ENCODE results near the gene ANKRD13A. TPM values are rescaled to one million over a fixed set of nuclear protein-coding genes. Genes with fewer than 3 reads are reported as not detected.

The ANKRD13A gene
- polyA plus RNA-seq, 1 of the 3 experiments (the other 2 are of a cell fraction): 42.8 TPM

DNA sequence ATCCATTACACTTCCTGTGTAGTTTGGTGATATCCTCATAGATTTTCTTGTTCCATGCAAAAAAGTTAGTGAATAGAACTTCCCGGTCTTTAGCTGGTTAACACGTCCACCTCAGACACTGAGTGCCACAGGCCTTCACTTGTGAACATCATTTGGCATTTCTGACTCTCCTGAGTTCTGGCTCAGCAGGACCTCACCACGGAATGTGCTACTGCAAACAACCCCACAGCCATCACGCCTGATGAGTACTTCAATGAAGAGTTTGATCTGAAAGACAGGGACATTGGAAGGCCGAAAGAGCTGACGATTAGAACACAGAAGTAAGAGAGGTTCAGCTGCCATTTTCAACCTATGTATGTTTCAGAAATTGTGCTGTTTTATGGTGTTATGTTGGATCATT is 29.1 kb downstream of the ANKRD13A start:
- no peak overlapping the region for H3K4me2 ChIP-seq
- ChIA-PET POLR2A (interaction anchor here (0.6 kb wide), 1 partner anchor 329 kb away, joined by 3 read pairs; no protein-coding TSS in a partner anchor), CTCF (interaction anchor here (1.3 kb wide), 1 partner anchor 10 kb away, joined by 5 read pairs; no protein-coding TSS in a partner anchor)
- peaks cover 30 to 53% of the 10 kb centered on the region in 2 experiments for H3K36me3 ChIP-seq (replicated peaks in 1 of 2; ENCODE audit: control insufficient read depth in 1 of 2, insufficient read depth in 2 of 2, low read length in 1 of 2)
- H3K79me2 ChIP-seq (ENCODE audit: insufficient read depth): no peaks in the 10 kb centered on the region
- no peak overlapping the region for H3K4me3 ChIP-seq (ENCODE audit: low read depth in 2 of 2, low read length in 1 of 2)
- peaks cover 8 to 20% of the 10 kb centered on the region in 2 experiments for H3K4me1 ChIP-seq (ENCODE audit: control insufficient read depth in 1 of 2, insufficient read depth in 2 of 2, low read depth in 1 of 2, low read length in 1 of 2)
- no peaks in the 10 kb centered on the region for H3K27me3 ChIP-seq (ENCODE audit: insufficient read depth)
- 91% methylated on average over 6 of the region's 6 CpGs for WGBS (ENCODE audit: low lambda C conversion rate)
- no peak overlapping the region for H3K9ac ChIP-seq
- H2AFZ ChIP-seq (ENCODE audit: low read depth): no peak overlapping the region
- DNase-seq: no peak
- no peaks in the 10 kb centered on the region for H3K9me3 ChIP-seq
- no peak overlapping the region for H3K27ac ChIP-seq (ENCODE audit: low read depth in 2 of 2, low read length in 1 of 2)
- peaks cover 33% of the 10 kb centered on the region for H3F3A ChIP-seq (replicated peaks; ENCODE audit: insufficient read depth)
- no peaks in the 10 kb centered on the region for H3K9me2 ChIP-seq
- TF ChIP-seq TAF1 (IDR thresholded peaks at IDR 0.05; ENCODE audit: borderline replicate concordance, low read depth, low read length) (no peak), RFX5 (IDR thresholded peaks at IDR 0.05; ENCODE audit: low read length) (no peak)
- H4K20me1 ChIP-seq (ENCODE audit: insufficient read depth): peaks cover 9% of the 10 kb centered on the region; the same call in 1 of the 2 replicates

DNA sequence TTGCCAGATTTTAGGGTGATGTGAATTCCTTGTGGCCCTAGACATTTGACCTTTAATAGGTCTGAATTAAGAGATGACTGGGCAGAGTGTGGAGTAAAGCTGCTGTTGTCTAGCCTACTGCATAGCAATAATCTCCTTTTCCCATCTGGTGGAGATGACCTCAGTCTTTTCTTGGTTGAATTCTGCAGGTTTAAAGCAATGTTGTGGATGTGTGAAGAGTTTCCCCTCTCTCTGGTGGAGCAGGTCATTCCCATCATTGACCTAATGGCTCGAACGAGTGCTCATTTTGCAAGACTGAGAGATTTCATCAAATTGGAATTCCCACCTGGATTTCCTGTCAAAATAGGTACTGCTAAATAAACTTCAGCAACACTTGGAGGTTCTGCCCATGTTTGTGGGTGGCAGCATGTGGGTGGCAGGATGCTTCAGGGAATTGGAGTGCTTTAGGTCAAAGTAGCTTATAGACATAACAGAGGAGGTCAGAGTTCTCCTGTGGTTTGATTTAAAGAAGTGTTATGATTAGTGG is 30.1 kb downstream of the ANKRD13A start:
- H2AFZ ChIP-seq (ENCODE audit: low read depth): no peak overlapping the region
- H3K27ac ChIP-seq (ENCODE audit: low read depth in 2 of 2, low read length in 1 of 2): no peak overlapping the region
- no peak overlapping the region for H3K4me3 ChIP-seq (ENCODE audit: low read depth in 2 of 2, low read length in 1 of 2)
- H3K27me3 ChIP-seq (ENCODE audit: insufficient read depth): no peaks in the 10 kb centered on the region
- peaks cover 4% of the 10 kb centered on the region; the same call in 1 of the 2 replicates for H3K79me2 ChIP-seq (ENCODE audit: insufficient read depth)
- H3K9me3 ChIP-seq: no peaks in the 10 kb centered on the region
- CTCF ChIA-PET: interaction anchor here (1.0 to 1.3 kb wide), 2 partner anchors 9 to 17 kb away, joined by 3 to 5 read pairs; no protein-coding TSS in a partner anchor
- no peak for DNase-seq
- POLR2A ChIA-PET: no interaction called here
- WGBS (ENCODE audit: low lambda C conversion rate): 95% methylated on average over 2 of the region's 2 CpGs
- H3K4me2 ChIP-seq: no peak overlapping the region
- peaks cover 28% of the 10 kb centered on the region for H3F3A ChIP-seq (replicated peaks; ENCODE audit: insufficient read depth)
- H3K9me2 ChIP-seq: no peaks in the 10 kb centered on the region
- peaks cover 37 to 64% of the 10 kb centered on the region in 2 experiments for H3K36me3 ChIP-seq (replicated peaks in 1 of 2; ENCODE audit: control insufficient read depth in 1 of 2, insufficient read depth in 2 of 2, low read length in 1 of 2)
- H3K9ac ChIP-seq: no peak overlapping the region
- H3K4me1 ChIP-seq (ENCODE audit: control insufficient read depth in 1 of 2, insufficient read depth in 2 of 2, low read depth in 1 of 2, low read length in 1 of 2): peaks cover 2 to 10% of the 10 kb centered on the region in 2 experiments; a peak in 3 of 4 replicates
- peaks cover 5% of the 10 kb centered on the region; the same call in 1 of the 2 replicates for H4K20me1 ChIP-seq (ENCODE audit: insufficient read depth)
- TF ChIP-seq, protein P1, sequence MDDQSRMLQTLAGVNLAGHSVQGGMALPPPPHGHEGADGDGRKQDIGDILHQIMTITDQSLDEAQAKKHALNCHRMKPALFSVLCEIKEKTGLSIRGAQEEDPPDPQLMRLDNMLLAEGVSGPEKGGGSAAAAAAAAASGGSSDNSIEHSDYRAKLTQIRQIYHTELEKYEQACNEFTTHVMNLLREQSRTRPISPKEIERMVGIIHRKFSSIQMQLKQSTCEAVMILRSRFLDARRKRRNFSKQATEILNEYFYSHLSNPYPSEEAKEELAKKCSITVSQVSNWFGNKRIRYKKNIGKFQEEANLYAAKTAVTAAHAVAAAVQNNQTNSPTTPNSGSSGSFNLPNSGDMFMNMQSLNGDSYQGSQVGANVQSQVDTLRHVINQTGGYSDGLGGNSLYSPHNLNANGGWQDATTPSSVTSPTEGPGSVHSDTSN (IDR thresholded peaks at IDR 0.05): no peak
- TF ChIP-seq RAD21 (IDR thresholded peaks at IDR 0.05; ENCODE audit: low read length): no peak
- TF ChIP-seq, protein P2, sequence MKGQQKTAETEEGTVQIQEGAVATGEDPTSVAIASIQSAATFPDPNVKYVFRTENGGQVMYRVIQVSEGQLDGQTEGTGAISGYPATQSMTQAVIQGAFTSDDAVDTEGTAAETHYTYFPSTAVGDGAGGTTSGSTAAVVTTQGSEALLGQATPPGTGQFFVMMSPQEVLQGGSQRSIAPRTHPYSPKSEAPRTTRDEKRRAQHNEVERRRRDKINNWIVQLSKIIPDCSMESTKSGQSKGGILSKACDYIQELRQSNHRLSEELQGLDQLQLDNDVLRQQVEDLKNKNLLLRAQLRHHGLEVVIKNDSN (IDR thresholded peaks at IDR 0.05; ENCODE audit: borderline replicate concordance, low read depth): no peak
- no peak for TF ChIP-seq RFX5 (IDR thresholded peaks at IDR 0.05; ENCODE audit: low read length)
- TF ChIP-seq GABPA (IDR thresholded peaks at IDR 0.05; ENCODE audit: low read depth): no peak
- no peak for TF ChIP-seq NRF1 (IDR thresholded peaks at IDR 0.05; ENCODE audit: low read depth, low read length)
- TF ChIP-seq GATA2 (CRISPR knock-in tag; IDR thresholded peaks at IDR 0.05): no peak
- TF ChIP-seq EP300 (IDR thresholded peaks at IDR 0.05; ENCODE audit: borderline replicate concordance in 1 of 2, low read depth in 1 of 2, low read length in 1 of 2): no peak
- TF ChIP-seq, protein P3, sequence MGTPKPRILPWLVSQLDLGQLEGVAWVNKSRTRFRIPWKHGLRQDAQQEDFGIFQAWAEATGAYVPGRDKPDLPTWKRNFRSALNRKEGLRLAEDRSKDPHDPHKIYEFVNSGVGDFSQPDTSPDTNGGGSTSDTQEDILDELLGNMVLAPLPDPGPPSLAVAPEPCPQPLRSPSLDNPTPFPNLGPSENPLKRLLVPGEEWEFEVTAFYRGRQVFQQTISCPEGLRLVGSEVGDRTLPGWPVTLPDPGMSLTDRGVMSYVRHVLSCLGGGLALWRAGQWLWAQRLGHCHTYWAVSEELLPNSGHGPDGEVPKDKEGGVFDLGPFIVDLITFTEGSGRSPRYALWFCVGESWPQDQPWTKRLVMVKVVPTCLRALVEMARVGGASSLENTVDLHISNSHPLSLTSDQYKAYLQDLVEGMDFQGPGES (IDR thresholded peaks at IDR 0.05; ENCODE audit: low read depth, low read length): no peak
- TF ChIP-seq, protein P4, sequence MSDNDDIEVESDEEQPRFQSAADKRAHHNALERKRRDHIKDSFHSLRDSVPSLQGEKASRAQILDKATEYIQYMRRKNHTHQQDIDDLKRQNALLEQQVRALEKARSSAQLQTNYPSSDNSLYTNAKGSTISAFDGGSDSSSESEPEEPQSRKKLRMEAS (IDR thresholded peaks at IDR 0.05; ENCODE audit: low read depth): no peak
- TF ChIP-seq, protein P5, sequence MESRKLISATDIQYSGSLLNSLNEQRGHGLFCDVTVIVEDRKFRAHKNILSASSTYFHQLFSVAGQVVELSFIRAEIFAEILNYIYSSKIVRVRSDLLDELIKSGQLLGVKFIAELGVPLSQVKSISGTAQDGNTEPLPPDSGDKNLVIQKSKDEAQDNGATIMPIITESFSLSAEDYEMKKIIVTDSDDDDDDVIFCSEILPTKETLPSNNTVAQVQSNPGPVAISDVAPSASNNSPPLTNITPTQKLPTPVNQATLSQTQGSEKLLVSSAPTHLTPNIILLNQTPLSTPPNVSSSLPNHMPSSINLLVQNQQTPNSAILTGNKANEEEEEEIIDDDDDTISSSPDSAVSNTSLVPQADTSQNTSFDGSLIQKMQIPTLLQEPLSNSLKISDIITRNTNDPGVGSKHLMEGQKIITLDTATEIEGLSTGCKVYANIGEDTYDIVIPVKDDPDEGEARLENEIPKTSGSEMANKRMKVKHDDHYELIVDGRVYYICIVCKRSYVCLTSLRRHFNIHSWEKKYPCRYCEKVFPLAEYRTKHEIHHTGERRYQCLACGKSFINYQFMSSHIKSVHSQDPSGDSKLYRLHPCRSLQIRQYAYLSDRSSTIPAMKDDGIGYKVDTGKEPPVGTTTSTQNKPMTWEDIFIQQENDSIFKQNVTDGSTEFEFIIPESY (IDR thresholded peaks at IDR 0.05; ENCODE audit: borderline replicate concordance, low read depth): no peak
- no peak for TF ChIP-seq TAF1 (IDR thresholded peaks at IDR 0.05; ENCODE audit: borderline replicate concordance, low read depth, low read length)
- no peak for TF ChIP-seq FOXJ3 (CRISPR knock-in tag; IDR thresholded peaks at IDR 0.05)
- TF ChIP-seq EZH2phosphoT487 (IDR thresholded peaks at IDR 0.05; ENCODE audit: borderline replicate concordance, low read depth): no peak
- no peak for TF ChIP-seq MXI1 (IDR thresholded peaks at IDR 0.05; ENCODE audit: low read depth, low read length)
- TF ChIP-seq, protein P6, sequence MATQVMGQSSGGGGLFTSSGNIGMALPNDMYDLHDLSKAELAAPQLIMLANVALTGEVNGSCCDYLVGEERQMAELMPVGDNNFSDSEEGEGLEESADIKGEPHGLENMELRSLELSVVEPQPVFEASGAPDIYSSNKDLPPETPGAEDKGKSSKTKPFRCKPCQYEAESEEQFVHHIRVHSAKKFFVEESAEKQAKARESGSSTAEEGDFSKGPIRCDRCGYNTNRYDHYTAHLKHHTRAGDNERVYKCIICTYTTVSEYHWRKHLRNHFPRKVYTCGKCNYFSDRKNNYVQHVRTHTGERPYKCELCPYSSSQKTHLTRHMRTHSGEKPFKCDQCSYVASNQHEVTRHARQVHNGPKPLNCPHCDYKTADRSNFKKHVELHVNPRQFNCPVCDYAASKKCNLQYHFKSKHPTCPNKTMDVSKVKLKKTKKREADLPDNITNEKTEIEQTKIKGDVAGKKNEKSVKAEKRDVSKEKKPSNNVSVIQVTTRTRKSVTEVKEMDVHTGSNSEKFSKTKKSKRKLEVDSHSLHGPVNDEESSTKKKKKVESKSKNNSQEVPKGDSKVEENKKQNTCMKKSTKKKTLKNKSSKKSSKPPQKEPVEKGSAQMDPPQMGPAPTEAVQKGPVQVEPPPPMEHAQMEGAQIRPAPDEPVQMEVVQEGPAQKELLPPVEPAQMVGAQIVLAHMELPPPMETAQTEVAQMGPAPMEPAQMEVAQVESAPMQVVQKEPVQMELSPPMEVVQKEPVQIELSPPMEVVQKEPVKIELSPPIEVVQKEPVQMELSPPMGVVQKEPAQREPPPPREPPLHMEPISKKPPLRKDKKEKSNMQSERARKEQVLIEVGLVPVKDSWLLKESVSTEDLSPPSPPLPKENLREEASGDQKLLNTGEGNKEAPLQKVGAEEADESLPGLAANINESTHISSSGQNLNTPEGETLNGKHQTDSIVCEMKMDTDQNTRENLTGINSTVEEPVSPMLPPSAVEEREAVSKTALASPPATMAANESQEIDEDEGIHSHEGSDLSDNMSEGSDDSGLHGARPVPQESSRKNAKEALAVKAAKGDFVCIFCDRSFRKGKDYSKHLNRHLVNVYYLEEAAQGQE (IDR thresholded peaks at IDR 0.05; ENCODE audit: low read depth, low read length): no peak

Data from SK-N-SH (cell line).